GM12875 (cell line): ENCODE measurements around the gene SORCS3.

Source experiments
- H3K4me3 ChIP-seq: one replicate; pipeline ENCODE4 v1.5.1; 2011; ENCODE audit warnings: low read depth, low read length, control low read depth
- TF ChIP-seq, protein P1 (sequence below): IDR thresholded peaks from 2 replicates; pipeline ENCODE4 v1.5.1; 2011; ENCODE audit warnings: low read depth, mild to moderate bottlenecking, control low read depth, inconsistent platforms, low read length, moderate library complexity, borderline replicate concordance; ENCODE audit not compliant: insufficient read depth

The SORCS3 gene

DNA sequence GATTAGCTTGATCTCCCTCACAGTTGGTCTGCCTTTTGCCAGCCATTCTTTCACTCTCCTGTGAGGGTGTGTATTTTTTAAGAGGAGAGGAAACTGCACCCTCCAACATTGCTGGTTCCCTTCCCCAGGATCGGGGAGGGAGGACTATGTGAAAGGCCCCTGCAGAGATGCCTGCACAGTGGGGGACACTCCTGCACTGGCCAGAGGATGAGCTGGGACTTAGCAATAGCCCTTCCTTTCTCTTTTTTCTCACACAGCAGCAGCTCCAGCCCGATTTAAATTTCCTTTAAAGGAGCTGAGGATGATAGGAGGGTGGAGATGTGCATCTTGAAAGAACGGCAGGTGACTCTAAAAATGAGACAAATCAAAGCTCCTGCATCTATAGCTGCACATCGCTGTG, 18.7 kb downstream of the SORCS3 start:
- TF ChIP-seq, protein P1, sequence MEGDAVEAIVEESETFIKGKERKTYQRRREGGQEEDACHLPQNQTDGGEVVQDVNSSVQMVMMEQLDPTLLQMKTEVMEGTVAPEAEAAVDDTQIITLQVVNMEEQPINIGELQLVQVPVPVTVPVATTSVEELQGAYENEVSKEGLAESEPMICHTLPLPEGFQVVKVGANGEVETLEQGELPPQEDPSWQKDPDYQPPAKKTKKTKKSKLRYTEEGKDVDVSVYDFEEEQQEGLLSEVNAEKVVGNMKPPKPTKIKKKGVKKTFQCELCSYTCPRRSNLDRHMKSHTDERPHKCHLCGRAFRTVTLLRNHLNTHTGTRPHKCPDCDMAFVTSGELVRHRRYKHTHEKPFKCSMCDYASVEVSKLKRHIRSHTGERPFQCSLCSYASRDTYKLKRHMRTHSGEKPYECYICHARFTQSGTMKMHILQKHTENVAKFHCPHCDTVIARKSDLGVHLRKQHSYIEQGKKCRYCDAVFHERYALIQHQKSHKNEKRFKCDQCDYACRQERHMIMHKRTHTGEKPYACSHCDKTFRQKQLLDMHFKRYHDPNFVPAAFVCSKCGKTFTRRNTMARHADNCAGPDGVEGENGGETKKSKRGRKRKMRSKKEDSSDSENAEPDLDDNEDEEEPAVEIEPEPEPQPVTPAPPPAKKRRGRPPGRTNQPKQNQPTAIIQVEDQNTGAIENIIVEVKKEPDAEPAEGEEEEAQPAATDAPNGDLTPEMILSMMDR, result no peak

DNA sequence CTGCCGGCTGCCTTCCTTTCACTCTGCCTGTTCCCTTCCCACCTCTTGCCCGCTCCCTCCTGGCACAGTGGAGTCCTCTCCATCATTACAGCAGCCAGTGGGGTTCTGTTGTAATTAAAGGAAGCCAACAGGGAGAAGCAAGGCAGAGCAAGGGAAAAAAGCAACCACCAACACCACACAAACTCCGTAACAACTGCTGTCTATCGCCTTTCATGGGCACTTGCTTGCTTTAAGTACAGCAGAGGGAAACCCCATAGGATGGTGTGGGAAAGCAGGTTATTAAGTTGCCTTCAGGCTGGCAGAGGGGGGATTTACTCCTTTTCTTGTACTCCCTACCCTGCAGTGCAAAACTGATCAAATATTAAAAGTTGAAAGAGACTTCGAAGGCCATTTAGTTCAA, 22.0 kb downstream of the SORCS3 start:
- TF ChIP-seq, protein P1, result no peak
- no peak overlapping the region for H3K4me3 ChIP-seq

More for the DNA sequence above, 18.7 kb downstream of the SORCS3 start:
- no peak overlapping the region for H3K4me3 ChIP-seq

DNA sequence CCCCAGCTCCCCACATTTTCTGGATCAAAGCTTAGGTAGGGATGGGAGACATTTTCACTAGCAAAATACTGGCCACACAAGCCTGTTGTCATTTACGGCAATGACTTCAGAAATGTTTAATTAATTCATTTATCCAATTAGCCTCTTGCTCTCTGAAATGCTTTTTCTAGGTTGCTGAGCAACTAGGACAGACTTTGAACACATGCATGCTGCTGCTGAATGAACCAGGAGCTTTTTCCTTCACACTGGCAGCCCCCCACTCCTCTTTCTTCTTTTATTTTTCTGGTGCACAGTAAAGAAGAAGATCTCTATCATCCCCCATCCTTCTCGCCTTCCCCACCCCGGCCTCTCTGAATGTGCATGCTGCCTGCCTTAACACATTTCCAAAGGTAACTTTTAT, 22.5 kb downstream of the SORCS3 start:
- TF ChIP-seq, protein P1, result no peak
- H3K4me3 ChIP-seq, result no peak overlapping the region

DNA sequence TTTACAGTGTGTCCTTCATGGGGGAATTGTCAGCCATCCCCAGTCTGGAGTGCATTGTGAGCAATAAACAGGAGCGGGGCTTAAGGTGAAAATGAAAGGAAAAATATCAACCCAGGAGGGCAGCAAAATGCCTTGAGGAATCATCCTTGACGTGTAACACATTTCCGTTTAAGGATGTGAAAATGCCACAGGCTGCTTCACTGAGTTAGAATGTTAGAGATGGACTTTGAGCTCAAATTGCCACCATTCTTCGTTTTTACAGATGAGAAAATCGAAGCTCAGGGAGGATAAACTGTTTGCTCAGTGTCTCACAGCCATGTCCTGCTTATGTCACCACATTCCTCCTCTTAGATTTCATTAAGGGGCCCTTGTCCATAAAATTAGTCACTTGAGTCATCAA, 23.1 kb downstream of the SORCS3 start:
- no peak overlapping the region for H3K4me3 ChIP-seq
- TF ChIP-seq, protein P1, result no peak

DNA sequence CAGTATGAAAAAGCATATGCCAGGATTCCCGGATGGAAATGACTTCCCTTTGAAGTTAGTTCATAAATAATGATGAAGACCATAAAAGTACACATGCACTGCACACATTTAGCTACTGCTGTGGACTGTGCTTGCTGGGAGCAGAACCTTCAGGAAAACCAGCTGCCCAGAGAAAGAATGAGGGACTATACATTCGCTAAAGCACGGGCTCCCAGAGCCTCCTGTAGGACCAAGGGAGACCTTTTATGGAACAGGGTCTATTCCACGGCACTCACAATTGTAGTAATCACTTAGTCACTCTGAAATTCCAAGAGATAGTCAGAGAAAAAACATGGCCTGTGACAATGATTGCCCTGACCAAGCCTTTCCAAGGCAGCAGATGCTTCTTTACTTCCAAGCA, 24.1 kb downstream of the SORCS3 start:
- no peak overlapping the region for H3K4me3 ChIP-seq
- TF ChIP-seq, protein P1, result no peak

DNA sequence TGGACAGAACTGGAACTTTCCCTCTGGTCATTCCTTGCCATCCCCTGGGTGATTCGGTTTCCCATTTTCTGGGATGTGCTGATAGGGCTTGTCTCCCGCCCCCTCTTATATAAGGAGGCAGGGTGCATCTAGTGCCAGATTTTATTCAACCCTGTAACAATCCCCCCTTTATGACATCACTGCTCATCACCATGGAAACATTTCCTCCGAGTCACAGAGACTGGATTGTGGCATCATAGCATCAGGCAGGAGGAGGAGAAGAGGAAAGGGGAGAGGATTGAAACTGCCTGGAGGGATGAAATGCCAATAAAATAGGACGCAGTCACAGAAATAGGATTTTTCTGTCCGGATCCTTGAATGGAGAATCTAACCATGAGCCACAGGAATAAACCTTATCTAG, 25.0 kb downstream of the SORCS3 start:
- TF ChIP-seq, protein P1, result no peak
- no peak overlapping the region for H3K4me3 ChIP-seq

DNA sequence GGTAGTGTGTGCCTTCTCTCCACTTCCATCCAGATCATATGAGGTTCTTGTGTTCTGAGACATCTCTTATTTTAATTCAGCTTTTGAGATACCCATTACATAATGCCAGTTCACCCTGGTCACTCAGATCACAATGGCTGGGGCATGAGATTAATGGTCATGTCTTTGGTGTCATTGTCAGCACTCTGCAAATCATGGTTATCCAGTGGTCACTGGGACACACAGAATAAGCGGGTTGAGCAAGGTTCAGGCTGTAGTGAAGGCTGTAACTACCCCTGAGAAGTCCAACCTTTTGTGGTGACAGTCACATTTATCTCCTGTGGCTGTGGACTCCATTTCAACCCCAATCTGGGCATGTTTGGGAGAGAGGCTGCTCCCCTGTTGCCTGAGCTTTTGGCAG, 35.8 kb downstream of the SORCS3 start:
- TF ChIP-seq, protein P1, result no peak
- no peak overlapping the region for H3K4me3 ChIP-seq
